Stimulated activated CD8-positive, alpha-beta memory T cell treated with anti-CD3 and anti-CD28 coated beads, Interleukin-15, amount 100 ng/mL, for 4 hours (primary cell): ENCODE measurements around the gene CNTNAP1.

ENCODE experiments used
- DNase-seq, 2 donors: peaks; one replicate each; pipeline ENCODE4 v3.0.0-alpha.2; 2020; ENCODE audit warnings: low read depth in 2 of 2

CNTNAP1 gene

DNA sequence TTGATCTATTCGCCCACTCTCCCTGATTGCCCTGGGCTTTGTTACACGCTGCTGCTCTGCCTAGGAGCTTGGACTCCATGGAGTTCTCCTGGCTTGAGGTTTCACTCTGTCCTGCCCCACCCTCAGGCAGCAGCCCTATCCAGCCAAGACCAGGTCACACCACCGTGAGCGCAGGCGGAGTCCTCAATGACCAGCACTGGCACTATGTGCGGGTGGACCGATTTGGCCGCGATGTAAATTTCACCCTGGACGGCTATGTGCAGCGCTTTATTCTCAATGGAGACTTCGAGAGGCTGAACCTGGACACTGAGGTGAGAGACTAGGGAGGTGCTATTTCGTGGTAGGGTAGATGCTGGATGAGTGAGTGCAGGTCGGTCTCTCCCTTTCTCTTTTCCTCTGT is 3.5 kb downstream of the CNTNAP1 start:
- DNase-seq, result no peak

- DNase-seq, result no peak
Measured at GRCh38 chr17:42686520-42687128, 4.3 kb downstream of the CNTNAP1 start.

DNA sequence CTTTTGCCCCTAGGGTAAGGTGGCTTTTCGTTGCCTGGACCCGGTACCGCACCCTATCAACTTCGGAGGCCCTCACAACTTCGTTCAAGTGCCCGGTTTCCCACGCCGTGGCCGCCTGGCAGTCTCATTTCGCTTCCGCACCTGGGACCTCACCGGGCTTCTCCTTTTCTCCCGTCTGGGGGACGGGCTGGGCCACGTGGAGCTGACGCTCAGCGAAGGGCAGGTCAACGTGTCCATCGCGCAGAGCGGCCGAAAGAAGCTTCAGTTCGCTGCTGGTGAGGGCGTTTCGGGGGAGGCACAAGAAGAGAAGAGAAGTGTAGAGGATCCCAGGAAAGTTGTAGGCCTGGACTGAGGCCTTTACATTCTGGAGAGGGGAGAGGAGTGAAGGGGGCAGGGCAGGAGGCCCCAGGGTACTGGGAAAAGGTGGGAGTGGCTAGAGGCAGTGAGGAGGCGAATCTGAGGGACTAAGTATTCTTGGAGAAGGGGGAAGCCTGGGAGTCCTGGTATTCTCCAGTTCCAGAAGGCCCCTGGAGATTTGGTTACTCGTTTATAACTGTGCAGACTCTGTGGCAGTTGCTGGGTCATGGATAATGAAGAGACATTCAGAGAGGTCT is 5.5 kb downstream of the CNTNAP1 start:
- DNase-seq, result no peak

DNA sequence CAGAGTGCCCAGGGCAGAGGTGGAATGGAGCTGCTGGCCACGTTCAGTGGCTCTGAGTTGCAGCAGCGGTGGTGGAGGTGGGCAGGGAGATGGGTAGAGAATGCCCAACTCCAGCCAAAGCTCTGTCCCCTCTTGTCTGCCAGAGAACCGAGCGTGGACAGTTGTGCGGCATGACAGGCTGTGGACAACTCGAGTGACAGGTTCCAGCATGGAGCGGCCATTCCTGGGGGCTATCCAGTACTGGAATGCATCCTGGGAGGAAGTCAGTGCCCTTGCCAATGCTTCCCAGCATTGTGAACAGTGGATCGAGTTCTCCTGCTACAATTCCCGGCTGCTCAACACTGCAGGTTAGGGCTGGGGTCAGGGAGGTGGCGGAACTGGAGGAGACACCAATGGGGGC is 8.3 kb downstream of the CNTNAP1 start:
- no peak for DNase-seq

- DNase-seq, result no peak
Measured at GRCh38 chr17:42691021-42691545, 8.8 kb downstream of the CNTNAP1 start.

- DNase-seq, result no peak
Measured at GRCh38 chr17:42692489-42692888, 10.2 kb downstream of the CNTNAP1 start.

DNA sequence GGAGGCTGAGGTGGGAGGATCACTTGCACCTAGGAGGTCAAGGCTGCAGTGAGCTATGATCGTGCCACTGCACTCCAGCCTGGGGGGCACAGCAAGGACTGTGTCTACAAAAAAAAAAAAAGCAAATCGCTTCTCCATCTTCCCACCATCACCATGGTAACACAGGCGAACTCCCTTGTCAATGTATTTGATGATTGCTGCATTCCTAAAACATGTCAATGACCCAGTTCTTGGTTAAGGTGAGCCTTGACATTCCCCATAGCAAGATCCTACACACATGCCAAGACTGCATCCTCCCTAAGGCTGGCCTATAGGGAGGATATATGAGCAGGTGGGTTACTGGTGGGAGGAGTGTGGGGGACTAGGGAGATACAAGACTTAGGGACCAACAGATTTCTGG is 12.2 kb downstream of the CNTNAP1 start:
- no peak for DNase-seq

DNA sequence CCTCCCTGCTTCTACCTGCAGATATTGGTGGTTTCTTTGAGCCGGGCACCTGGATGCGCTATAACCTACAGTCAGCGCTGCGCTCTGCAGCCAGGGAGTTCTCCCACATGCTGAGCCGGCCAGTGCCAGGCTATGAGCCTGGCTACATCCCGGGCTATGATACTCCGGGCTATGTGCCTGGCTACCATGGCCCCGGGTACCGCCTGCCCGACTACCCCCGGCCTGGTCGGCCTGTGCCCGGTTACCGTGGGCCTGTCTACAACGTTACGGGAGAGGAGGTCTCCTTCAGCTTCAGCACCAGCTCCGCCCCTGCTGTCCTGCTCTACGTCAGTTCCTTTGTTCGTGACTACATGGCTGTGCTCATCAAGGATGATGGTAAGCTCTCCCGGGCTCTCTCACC is 13.2 kb downstream of the CNTNAP1 start:
- DNase-seq, result no peak

GRCh38 chr17:42697108-42697811 is 14.9 kb downstream of the CNTNAP1 start:
- DNase-seq, result no peak

DNA sequence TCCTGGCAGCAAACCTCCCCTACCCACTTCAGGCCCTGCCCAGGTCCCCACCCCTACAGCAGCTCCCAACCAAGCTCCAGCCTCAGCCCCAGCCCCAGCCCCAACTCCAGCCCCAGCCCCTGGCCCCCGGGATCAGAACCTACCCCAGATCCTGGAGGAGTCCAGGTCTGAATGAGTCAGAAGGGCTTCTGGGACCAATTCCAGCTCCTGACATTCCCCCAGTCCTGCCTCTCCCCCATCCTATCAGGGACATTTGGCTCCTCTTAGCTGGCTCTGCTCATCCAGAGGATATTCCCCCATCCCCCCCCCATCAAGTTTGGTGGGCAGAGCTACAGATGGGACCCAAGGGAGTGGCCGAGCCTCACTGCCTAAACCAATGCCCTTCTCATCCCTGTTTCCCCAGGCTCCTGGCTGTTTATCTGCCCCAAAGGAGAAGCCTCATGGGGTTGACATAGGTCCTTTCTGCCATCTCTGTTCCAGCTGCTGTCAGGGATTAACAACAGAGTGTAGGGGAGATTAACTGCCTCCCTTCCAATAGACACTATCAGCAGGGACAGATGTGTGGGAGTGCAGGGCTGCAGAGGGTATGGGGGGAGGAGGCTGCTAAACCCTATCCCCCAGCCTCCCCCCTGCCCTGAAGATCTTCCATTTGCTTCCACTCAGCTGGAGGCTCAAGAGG is 16.5 kb downstream of the CNTNAP1 start:
- no peak for DNase-seq

- DNase-seq, result no peak
Measured at GRCh38 chr17:42699415-42699740, 17.0 kb downstream of the CNTNAP1 start.

DNA sequence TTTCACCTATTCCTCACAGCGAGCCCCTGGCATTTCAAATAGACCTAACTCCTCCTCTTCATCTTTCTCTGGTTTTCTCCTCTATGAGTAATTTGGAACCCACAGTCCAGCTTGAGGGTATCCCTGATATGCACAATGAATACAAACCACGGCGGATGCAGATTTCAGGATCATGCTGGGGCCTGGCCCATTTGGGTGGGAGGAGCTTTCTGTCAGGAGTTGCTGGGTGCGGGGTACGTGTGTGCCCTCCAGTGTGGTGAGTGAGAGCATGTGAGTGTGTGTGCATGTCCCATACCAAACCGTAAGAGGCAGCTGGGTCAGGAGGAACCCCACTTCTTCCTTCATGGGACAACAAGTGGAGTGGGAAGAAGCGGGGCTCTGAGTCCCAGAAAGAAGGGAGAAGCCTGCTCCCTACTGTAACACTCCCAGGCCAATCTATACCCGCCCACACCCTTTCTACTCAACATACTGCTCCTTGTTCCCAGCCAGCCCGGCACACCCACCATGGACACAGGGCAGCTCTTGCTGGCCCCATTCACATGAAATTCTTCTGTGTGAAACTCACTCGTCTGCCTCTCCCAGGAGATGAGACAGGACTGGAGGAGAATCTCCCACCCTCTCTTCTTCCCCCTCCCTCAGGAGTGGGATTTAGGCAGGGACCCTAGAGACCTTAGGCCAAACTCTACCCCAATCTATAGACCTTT is 18.4 kb downstream of the CNTNAP1 start:
- DNase-seq, result no peak

DNA sequence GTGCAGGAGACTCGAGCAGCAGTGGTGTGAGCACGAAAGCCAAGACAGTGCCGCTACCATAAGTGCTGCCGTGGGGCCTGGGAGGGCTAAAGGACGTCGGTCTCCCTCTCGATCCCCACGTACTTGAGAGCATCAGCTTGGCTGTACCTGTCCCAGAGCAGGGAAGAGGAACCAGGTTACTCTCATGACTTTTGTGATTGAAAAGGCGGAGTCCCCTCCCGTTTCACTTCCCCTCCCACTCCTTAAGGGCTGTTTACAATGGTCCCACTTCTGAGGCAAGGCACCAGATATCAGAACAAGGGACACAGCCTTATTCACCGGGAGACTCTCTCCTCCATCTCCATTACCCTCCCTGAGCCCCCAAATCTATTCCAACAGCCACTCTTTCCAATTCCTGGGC is 20.1 kb downstream of the CNTNAP1 start:
- no peak for DNase-seq

GRCh38 chr17:42704490-42704836 is 22.1 kb downstream of the CNTNAP1 start:
- DNase-seq, result no peak

- DNase-seq, result no peak
Measured at GRCh38 chr17:42704837-42705494, 22.6 kb downstream of the CNTNAP1 start.

GRCh38 chr17:42706732-42707131 is 24.4 kb downstream of the CNTNAP1 start:
- DNase-seq, result peak in 1 of 2 donors; percentile 38

DNA sequence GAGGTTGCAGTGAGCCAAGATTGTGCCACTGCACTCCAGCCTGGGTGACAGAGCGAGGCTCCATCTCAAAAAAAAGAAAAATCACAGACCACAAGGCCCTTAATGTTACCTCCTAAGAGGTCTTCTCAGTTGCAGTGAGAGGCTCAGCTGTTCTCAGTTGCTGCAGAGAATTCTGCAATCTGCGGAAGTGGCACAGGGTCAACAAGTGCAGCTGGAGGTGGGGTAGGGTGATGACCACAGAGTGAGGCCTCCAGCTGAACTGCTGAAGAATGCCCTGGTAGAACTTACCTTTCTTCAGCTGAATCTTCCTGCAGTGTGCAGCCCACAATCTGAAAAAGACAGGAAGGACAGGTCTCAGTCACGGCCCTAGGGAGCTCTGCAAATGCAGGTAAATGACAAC is 26.3 kb downstream of the CNTNAP1 start:
- DNase-seq, result no peak

- DNase-seq, result no peak
Measured at GRCh38 chr17:42709561-42709960, 27.2 kb downstream of the CNTNAP1 start.

- DNase-seq, result no peak
Measured at GRCh38 chr17:42720996-42721583, 38.8 kb downstream of the CNTNAP1 start.

DNA sequence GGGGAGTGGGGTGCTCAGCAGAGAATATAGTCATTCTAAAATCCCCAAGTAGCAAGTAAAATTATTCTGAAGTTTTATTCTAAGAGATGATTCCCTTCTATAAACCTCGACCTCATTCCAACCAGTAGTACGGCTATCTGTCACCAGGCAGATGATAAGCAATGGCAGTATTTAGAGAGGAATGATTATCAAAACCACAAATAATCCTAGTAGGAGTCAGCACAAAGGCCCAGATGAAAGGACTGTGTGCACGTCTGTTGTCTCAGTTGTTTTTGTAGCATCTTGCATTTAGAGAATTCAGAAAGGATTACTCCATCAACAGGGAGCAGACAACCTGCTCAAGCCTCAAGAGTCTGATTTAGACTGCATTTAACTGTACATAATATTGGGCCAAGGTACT is 41.3 kb downstream of the CNTNAP1 start:
- DNase-seq, result no peak

GRCh38 chr17:42725143-42725542 is 42.8 kb downstream of the CNTNAP1 start:
- no peak for DNase-seq
